Activated CD4-positive, alpha-beta T cell treated with anti-CD3 and anti-CD28 coated beads for 24 hours (primary cell): Measurements from ENCODE around the gene KRTAP10-10.
"Not testable (repeated sequence)": the region's sequence is repeated elsewhere in the genome, so short reads cannot be mapped to it uniquely, and the experiment has no call there.

Experiments used
- DNase-seq, 2 donors: peaks; one replicate each; pipeline ENCODE4 v3.0.0-alpha.2; 2020; ENCODE audit warnings: low read depth in 2 of 2

KRTAP10-10 gene

GRCh38 chr21:44637018-44637850, at the start of gene KRTAP10-10:
KRTAP10-10 (plus strand) TSS chr21:44637356; CDS start chr21:44637418, 62 bp downstream.
- no peak for DNase-seq

- no peak for DNase-seq
These were observed 48.1 kb upstream of the KRTAP10-10 start for GRCh38 chr21:44589094-44589493.

- DNase-seq, result no peak
These were observed 47.4 kb upstream of the KRTAP10-10 start for GRCh38 chr21:44589586-44590305.

- no peak for DNase-seq
These were observed 46.8 kb upstream of the KRTAP10-10 start for GRCh38 chr21:44590311-44590721.

GRCh38 chr21:44590897-44591800, 46.0 kb upstream of the KRTAP10-10 start:
- not testable (repeated sequence) for DNase-seq

GRCh38 chr21:44591801-44592130, 45.4 kb upstream of the KRTAP10-10 start:
- DNase-seq, result not testable (repeated sequence)

DNA sequence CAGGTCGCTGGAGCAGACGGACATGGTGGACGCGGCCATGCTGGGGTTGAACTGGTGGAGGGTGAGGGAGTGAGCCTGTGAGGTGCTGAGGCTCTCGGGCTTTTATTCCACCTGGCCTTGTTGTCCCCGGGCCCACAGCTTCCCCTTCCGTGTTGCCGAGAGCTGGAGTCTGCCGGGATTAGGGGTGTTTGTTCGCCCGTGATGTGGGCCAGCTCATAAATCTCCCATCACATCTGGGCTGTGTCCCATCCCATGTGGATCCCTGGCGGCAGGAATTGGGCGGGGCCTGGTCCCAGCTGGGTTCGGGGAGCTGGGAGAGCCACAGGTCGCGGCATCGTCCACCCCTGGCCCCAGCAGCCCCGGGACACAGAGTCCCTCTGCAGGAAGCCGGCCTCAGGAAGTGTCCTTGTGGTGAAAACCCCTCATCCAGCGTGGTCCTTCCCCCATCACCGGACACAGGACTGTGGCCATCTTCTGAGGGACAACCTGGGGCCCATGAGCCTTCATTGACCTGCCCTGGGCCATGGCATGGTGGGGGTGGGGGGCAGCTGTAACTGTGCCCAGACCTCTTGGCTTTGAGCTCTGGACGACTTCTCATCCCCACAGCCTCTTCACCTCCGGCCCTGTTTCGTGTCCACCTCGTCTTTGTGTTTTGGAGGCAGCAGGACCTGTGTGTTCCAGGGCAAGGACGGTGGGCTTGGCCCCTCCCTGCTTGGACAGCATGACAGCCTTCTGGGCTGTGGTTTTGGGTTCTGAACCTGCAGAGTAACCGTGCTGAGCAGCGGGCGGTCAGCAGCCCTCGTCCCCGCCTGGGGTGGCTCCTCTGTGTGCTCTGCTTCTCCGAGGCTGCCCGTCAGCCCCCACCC, 44.5 kb upstream of the KRTAP10-10 start, which contains the start of gene KRTAP10-6:
Gene KRTAP10-6, minus strand, starts transcription at position 60 of the 866 bp plus-strand sequence. Its CDS starts 21 bp downstream, at position 39.
- DNase-seq, result no peak

DNA sequence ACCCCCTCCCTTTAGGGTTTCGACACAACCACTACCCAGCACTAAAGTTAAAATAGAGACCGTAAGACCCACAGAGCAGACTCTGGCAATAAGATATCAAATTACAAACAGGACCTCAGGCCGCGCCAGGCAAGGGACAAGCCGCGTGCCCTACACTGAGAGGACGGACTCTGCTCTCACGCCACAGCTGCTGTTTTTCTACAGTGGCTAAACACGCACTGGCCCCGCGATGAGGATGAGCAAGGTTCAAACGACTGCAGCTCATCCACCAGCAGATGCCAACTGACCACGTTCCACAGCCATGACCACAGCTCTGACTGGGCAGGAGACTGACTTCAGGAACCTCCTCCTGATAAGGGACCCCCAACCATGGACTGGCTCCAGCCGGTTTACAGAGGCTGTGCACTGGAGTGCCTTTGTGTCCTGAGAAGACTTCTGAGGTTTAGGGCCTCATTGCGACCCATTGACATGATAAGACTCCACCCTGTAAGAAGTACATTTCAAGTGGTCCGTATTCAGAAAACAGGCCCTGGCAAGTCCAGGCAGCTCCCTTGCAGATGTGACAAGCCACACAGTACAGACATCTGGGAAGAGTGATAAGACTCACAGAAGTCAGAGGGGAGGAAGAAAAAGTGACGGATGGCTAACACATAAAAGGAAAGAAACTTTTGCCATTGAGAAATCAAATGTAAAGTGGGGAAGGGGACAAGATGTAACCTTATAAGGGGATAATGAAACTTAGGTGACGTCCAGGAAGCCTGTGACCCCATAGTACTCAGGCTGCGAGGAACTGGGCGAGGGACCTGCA, 43.4 kb upstream of the KRTAP10-10 start:
- DNase-seq, result no peak

- no peak for DNase-seq
These were observed 42.7 kb upstream of the KRTAP10-10 start for GRCh38 chr21:44594406-44594916.

DNA sequence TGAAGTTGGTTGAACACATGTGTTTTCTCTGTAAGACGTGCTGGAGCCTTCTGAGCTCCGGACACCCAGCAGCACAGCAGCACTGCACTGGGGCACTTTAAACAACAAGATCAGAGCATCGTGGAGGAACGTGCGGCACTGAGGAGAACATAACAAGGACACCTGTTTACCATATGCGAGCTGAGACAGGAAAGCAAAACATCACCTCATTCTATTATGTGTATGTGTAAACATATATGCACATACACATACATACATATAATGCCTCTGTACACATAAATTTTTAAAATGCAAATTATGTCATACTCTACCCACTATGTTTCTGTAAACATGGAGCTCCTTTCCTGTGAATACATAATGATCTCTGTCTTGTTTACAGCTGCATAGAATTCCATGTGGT, 41.6 kb upstream of the KRTAP10-10 start:
- DNase-seq, result no peak

DNA sequence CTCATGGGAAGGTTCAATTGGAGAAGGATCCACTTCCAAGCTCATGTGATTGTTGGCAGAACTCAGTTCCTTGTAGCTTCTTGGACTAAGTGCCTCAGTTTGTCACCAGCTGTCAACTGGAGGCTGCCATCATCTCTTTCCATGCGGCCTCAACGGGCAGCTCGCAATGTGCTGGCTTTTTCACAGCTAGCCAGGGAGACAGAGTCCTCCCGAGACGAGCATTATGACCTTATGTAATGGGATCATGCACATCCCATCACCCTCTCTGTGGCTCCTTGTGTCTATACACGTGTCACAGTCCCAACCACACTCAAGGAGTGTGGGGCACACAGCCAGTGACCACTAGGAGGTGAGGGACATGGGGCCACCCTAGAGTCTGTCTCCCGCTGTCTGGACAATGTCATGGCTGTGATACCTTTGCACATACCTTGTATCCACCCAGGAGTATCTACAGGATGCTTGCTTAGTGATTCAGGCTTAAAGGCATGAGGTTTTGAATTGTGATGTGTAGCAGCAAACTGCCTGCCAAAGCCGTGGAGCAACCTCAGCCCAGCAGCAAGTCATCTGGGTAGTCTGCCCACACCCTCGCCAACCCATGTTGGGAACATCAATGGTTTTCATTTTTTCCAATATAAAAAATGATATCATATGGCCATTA, 41.0 kb upstream of the KRTAP10-10 start:
- no peak for DNase-seq

- no peak for DNase-seq
These were observed 39.1 kb upstream of the KRTAP10-10 start for GRCh38 chr21:44598061-44598460.

DNA sequence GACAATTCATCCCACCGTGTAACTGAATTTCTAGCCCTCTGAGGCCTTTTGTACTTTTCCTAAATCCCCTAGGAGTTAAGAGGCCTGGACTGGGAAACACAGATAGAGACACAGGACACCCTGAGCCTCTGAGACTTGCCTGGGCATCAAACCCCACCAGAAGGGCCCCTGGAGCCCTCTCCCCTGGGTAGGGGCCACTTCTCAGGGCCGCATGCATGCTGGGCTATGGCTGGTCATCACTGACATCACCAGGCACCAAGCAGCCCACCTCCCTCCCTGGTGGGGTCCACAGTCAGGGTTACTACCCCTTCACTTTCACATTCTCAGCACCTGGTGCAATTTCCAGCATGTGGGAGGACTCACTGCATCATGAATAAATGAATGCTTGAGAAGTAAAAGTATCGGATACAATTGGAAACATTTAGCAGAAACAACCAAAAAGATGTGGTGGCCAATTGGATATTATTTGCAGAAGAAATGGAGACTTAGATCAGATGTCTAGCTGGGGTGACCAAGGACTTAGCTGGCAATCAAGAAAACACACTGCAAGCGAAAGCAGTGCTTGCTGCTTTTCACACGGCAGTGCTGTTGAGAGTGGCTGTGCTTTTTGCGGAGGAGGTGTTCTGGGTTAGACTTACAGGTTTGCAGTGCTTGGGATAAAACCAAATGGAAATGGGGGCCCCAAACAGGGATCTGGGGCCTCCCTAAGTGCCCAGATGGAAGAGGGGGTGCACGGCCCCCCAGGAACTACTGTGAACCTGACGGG, 37.7 kb upstream of the KRTAP10-10 start:
- no peak for DNase-seq

DNA sequence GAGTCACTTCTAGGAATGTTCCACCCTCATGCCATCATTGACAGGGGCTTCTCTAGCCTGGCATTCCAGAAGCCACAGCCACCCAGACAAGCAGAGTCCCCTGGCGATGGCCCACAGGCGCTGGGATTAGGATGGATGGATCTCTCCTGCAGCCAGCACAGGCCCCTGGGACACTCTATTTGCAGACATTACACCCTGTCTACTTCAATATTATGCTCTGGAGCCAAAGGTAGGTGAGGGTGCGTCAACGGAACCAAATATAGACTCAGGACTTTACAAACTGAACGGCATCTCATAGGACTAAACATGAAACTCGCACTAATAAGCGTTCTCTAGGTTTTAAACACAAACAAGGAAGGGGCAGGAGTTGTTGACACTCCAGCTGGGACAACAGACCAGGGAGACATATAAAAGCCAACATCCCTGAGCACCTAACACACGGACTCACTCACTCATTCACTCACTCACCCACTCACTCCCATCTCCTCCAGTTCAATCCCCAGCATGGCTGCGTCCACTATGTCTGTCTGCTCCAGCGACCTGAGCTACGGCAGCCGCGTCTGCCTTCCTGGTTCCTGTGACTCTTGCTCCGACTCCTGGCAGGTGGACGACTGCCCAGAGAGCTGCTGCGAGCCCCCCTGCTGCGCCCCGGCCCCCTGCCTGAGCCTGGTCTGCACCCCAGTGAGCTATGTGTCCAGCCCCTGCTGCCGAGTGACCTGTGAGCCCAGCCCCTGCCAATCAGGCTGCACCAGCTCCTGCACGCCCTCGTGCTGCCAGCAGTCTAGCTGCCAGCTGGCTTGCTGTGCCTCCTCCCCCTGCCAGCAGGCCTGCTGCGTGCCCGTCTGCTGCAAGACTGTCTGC, 36.8 kb upstream of the KRTAP10-10 start, which contains the start of gene KRTAP10-7:
Gene KRTAP10-7, plus strand, starts transcription at position 480 of the 861 bp plus-strand sequence. Its CDS starts 25 bp downstream, at position 505.
- DNase-seq, result not testable (repeated sequence)

GRCh38 chr21:44601091-44601490, 36.1 kb upstream of the KRTAP10-10 start:
- DNase-seq, result not testable (repeated sequence)

GRCh38 chr21:44601596-44602462, 35.3 kb upstream of the KRTAP10-10 start:
- no peak for DNase-seq
